NCI-H187 (cell line): Measurements from ENCODE around the gene TMEM198.
A peak's percentile ranks its signal among the peaks of the same experiment; 100 is the strongest.

Source experiments
- DNase-seq, 2 experiments: peaks; one replicate each; lab custom pipeline; 2025; lab: John Stamatoyannopoulos, UW

The TMEM198 gene

GRCh38 chr2:219545295-219545942 is 1.6 kb downstream of the TMEM198 start:
- DNase-seq: no peak

GRCh38 chr2:219545943-219546352 is 2.1 kb downstream of the TMEM198 start:
- no peak for DNase-seq

GRCh38 chr2:219547621-219548020 is 3.8 kb downstream of the TMEM198 start:
- DNase-seq: no peak

GRCh38 chr2:219548990-219549389 is 5.2 kb downstream of the TMEM198 start:
- no peak for DNase-seq

GRCh38 chr2:219549619-219550018 is 5.8 kb downstream of the TMEM198 start:
- DNase-seq: no peak

GRCh38 chr2:219551441-219552381 is 7.9 kb downstream of the TMEM198 start:
- no peak for DNase-seq

- DNase-seq: peak; percentile 38 to 46
These were observed 8.7 kb downstream of the TMEM198 start for GRCh38 chr2:219552382-219553167.

GRCh38 chr2:219553168-219553417 is 9.3 kb downstream of the TMEM198 start:
- DNase-seq: no peak

GRCh38 chr2:219553463-219553963 is 9.7 kb downstream of the TMEM198 start:
- DNase-seq: no peak

- DNase-seq: no peak
These were observed 10.5 kb downstream of the TMEM198 start for GRCh38 chr2:219554350-219554749.

- DNase-seq: no peak
These were observed 12.1 kb downstream of the TMEM198 start for GRCh38 chr2:219555956-219556355.

- no peak for DNase-seq
These were observed 12.6 kb downstream of the TMEM198 start for GRCh38 chr2:219556413-219556812.

GRCh38 chr2:219557320-219557719 is 13.5 kb downstream of the TMEM198 start:
- no peak for DNase-seq

- no peak for DNase-seq
These were observed 14.3 kb downstream of the TMEM198 start for GRCh38 chr2:219557791-219558785.

GRCh38 chr2:219559156-219559915 is 15.5 kb downstream of the TMEM198 start:
- no peak for DNase-seq

- DNase-seq: no peak
These were observed 16.4 kb downstream of the TMEM198 start for GRCh38 chr2:219560037-219560892.

GRCh38 chr2:219560893-219561178 is 17.0 kb downstream of the TMEM198 start:
- DNase-seq: no peak

GRCh38 chr2:219561179-219562048 is 17.6 kb downstream of the TMEM198 start:
- DNase-seq: no peak
